GM13977 (cell line): ENCODE measurements around the gene RNF6.

Source experiments
- DNase-seq: peaks from one replicate; pipeline ENCODE4 v3.0.0; 2012; ENCODE audit warnings: low spot score
- in situ Hi-C: fragments of 300-500 bp; cut with MboI; formaldehyde crosslinking; loops from one replicate; pipeline ENCODE4 v1.12.0; 2022; ENCODE audit warnings: low sequenced_read_pairs, low pct_unique_long_range_greater_than_20kb, mixed read lengths, inconsistent platforms; ENCODE audit not compliant: unreplicated experiment
- TF ChIP-seq, protein P1 (sequence below): IDR thresholded peaks from 2 replicates; pipeline ENCODE4 v1.5.1; 2012; ENCODE audit warnings: mild to moderate bottlenecking, control low read depth; ENCODE audit not compliant: insufficient read depth; ENCODE audit errors: extremely low read depth, missing control alignments

The RNF6 gene

DNA sequence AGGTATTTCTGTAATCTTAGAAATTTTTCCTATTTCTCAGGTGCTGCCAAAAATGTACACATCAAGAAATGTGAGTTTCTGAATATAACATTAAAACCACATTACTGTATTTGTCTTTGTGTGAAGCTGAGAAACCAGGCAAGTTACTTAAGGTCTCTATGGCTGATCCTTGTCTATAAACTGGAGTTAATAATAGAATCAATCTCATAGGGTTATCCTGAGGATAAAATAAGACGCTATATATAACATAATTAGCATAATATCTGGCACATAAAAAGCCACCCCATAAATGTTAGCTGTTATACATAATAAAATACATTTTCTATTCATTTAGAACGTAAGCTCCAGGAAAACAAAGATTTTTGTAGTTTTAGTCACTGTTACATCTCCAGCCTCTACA, 6.1 kb downstream of the RNF6 start:
- in situ Hi-C loops = no loop called here
- TF ChIP-seq, protein P1, sequence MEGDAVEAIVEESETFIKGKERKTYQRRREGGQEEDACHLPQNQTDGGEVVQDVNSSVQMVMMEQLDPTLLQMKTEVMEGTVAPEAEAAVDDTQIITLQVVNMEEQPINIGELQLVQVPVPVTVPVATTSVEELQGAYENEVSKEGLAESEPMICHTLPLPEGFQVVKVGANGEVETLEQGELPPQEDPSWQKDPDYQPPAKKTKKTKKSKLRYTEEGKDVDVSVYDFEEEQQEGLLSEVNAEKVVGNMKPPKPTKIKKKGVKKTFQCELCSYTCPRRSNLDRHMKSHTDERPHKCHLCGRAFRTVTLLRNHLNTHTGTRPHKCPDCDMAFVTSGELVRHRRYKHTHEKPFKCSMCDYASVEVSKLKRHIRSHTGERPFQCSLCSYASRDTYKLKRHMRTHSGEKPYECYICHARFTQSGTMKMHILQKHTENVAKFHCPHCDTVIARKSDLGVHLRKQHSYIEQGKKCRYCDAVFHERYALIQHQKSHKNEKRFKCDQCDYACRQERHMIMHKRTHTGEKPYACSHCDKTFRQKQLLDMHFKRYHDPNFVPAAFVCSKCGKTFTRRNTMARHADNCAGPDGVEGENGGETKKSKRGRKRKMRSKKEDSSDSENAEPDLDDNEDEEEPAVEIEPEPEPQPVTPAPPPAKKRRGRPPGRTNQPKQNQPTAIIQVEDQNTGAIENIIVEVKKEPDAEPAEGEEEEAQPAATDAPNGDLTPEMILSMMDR = no peak
- no peak for DNase-seq

DNA sequence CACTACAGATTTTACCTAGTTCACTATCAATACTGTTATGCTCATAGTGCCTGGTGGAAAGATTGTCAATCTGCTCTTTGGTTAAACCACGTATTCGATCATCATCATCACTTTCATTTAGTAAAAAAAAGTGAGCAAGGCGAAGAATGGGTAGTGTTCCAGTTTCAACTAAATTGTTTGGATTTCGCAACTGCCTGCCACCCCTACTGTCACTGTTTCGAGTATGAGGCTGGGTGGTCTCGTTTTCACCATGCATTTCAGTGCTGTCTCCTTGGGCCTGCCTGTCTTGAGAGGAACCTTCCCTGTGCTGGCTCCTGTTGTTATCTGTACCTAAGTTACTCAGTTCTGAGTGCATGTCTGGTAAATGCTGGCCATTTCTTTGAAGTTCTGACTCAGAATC, 8.1 kb downstream of the RNF6 start:
- in situ Hi-C loops = no loop called here
- TF ChIP-seq, protein P1 = no peak
- no peak for DNase-seq

DNA sequence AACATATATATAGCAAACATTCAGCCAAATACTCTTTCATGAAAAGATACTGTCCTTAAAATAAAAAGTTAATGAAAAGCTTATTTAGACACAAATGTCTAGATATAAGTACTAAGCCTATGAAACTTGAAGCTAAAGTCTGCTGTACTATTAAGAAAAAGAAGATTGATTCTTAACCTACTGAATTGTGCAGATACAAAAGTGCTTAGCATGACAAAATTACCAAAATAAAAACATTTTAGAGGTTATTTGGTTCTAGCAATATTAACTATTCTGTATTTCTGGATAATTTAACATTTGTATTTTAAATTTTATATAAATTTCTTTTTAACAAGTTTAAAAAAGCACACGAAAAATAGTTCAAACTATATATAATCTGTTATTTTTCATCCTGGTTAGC, 8.8 kb downstream of the RNF6 start:
- in situ Hi-C loops = no loop called here

DNA sequence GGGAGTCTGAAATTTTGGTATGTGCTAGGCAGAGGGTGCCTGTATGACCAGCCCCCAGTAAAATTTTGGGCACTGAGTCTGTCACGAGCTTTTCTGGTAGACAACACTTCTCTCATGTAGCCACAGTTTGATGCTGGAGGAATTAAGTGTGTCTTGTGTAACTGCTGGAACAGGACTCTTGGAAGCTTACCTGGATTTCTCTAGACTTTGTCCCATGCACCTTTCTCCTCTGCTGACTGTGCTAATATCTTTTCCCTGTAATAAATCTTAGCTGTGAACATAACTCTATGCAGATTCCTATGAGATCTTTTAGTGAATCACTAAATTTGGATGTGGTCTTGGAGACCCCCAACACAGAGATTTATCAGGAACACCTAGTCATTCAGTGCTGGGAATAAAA, 13.8 kb downstream of the RNF6 start:
- DNase-seq = no peak
- in situ Hi-C loops = no loop called here
- TF ChIP-seq, protein P1 = no peak

More for the DNA sequence above, 8.8 kb downstream of the RNF6 start:
- DNase-seq = no peak
- TF ChIP-seq, protein P1 = no peak

DNA sequence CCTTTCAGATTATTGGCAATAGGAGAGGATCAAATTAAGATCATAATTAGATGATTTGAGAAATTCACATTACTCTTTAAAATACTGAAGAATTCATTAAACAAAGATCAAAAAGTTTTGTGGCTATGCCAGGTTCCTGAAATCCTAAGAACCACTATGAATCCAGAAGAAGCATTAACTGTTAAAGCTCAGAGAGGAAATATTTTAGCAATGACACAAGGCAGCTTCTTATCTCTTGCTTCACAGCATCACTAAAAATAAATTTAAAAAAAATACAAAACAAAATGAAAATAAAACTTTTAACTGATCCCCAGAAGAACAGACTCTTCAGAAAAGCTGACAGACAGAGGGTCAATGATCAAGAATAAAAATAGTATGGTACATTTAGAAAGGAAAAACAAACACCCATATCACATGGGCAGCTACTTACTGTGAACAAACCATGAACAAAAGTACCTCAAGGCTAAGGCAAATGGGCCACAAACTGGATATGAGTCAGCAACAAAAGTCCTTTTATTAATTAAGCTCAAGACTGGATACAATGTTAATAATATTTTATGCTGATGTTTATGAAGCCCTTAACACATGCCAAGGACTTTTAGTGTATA, 19.6 kb downstream of the RNF6 start:
- TF ChIP-seq, protein P1 = no peak
- in situ Hi-C loops = no loop called here
- no peak for DNase-seq

DNA sequence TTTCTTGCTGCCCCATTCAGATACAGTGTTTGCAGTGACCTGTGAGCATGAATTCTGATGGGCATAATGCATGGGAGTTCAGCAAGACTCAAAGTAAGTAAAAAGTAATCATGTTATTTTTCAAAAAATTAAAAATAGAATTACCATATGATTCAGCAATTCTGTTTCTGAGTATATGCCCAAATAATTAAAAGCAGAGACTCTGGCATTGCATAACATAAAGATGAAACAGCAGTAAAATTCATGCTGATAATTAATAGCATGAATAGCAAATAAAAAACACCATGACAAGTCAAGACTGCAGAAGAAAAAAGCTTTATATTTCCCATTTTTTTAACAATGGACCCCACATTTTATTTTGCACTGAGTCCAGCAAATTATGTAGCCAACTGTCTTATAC, 21.3 kb downstream of the RNF6 start:
- in situ Hi-C loops = no loop called here
- DNase-seq = no peak

More for the DNA sequence above, 21.3 kb downstream of the RNF6 start:
- TF ChIP-seq, protein P1 = no peak
